HG03520 (cell line): ENCODE measurements around the gene MBNL2.

Experiments used
- ATAC-seq: cut with Tn5 transposase; IDR thresholded peaks from one replicate; pipeline ENCODE4 v1.9.1; 2021; ENCODE audit warnings: mild to moderate bottlenecking, moderate library complexity; ENCODE audit not compliant: unreplicated experiment

MBNL2 gene

DNA sequence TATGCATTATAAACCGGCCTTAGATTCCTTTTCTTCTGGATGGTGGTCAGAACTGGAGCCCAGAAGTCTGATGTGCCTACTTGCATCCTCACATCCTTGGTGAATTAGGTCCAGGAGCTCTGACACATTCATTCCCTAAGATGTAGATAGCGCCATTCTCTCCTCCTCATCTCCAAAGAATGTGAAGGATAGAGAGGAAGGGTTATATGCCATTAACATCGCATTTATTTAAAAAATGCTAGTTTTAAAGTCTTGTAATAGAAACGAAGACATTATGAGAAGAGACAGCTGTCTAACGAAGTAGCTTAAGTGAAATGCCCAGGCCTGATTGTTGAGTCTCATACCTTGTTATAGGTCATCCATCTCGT lies 9.7 kb downstream of the MBNL2 start:
- no peak for ATAC-seq

DNA sequence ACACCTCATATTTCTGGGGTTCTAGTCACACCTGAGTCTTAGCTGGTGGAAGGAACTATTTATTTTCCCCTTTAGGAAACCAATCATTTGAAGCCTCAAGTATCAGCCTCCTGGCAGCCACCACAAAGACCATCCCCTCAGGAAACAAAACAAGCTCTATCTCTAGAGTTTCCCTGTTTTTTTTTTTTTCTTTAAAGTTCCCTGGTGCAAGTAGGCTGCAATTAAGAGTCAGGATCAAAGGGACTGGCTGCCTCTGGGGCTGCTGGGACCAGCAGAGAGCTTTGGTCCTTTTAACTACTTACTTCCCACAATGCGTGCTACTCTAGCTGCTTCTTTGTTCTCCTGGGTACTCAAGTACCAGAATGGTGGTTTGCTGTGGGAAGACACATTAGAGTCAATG lies 11.4 kb downstream of the MBNL2 start:
- ATAC-seq = no peak

DNA sequence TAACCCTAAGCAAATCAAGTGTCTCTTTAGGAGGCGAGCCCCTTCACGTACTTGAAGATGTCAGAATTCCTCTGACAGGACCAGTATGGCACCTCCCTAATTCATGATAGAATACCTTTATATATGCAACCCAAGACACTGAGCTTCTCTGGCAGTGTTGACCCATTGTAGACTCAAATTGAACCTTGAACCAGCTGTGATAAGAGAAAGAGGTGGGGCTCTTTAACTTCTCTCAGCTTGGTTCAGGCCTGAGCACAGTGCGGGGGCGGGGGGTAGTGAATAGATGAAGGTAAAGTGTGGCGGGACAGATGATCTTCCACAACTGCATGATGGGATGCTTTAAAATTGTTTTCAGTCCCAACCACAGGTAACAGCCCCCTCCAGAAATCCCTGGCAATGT lies 12.1 kb downstream of the MBNL2 start:
- ATAC-seq = no peak

DNA sequence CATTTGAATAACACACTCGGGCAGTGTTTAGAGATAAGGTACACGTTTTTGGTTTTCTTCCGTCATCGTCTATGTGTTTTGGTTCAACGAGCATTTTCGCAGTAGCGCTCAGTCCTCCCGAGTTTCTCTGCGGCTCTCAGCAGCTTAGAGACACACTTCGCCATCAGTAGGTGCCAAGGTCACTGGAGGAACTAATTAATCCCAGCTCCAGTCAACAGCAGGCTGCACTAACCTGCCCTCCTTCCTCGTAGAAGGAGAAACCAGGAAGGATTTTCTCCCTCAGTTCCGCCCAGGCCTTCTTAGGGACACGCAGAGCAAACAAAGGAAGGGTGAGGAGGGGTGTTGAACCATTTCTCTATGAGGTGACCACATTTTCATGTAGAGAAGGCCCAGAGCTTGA lies 12.6 kb downstream of the MBNL2 start:
- ATAC-seq = no peak

DNA sequence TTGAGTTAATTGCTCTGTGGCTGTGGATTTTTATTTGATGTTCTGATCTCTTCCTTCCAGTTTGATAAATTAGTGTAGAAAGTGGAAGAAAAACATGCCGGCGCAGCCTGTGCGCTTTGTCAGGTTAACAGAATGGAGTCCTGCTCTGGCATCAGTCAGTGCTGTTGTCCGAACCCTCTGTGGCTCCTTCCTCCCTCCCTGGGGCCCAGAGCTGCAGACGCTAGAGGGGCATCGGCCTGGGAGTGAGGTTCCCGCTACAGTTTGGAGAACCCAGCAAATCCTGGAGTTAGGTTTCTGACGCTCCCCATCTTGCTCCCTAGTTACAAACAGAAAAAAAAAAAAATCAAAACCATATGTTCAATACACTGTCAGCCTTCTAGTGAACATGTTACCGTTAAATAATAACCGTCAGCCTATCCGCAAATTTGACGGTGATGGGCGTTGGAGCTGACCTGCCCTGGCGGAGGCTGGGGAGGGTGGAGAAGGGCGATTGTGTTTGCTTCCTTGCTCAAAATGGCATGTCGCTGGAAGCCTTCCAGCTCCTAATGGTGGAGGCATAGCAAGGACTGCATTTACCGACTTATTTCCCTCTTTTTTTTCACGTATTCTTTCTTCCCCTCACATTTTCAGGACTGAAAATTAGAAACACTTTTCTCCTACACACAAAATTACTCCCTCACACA lies 13.6 kb downstream of the MBNL2 start:
- no peak for ATAC-seq

DNA sequence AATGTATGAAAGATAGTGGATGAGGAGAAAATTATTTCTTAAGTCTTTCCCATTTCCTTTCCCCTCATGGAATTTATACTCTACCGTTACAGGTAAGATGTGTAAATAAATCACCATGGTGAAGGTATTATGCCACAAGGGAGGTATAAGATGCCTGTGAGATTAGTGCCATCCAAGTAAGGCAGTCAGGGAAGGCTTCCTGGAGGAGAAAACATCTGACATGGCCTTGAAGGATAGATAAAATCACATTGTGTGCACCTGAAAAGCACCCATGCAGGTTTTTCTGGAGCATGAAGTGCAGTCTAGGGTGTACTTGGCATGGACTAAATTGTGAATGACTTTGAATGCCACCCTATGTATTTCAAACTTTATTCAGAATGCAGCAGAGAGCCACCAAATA lies 15.3 kb downstream of the MBNL2 start:
- ATAC-seq = no peak

DNA sequence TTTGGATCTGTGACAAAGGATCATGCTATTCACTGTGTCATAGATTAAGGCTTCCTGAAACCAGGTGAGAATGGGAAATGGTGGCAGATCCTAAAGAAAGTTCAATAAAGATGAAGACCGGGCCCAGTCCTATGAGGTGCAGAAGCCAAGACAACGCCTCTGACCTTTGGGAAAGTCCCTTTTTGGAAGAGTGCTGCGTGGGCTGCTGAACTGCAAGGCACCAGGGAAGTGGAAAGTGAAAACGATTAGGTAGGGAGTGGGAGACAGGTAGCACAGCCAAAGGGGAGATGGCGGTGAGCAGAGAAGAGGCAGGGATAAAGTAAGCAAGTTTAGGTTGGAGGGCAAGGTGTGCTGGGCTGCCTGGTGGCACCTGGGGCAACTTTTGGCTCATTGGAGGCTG lies 16.3 kb downstream of the MBNL2 start:
- no peak for ATAC-seq

DNA sequence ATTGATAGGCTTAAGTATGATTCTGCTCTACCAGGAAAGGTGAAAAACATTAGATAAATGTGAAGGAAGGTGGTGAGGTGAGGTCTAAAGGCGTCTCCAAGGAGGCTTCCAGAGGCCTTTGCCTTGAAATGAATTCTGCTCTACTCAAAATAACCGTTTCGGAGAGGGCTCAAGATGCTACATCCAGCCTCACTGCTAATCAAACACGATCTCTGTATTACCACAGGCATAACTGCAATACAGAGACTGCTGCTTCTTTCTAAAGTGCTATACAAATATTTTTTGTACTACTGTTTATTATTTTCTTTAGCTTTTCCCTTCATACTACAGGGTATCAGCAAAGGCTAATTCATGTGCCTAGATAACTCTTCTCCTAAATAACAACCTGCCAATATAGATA lies 16.8 kb downstream of the MBNL2 start:
- ATAC-seq = no peak

DNA sequence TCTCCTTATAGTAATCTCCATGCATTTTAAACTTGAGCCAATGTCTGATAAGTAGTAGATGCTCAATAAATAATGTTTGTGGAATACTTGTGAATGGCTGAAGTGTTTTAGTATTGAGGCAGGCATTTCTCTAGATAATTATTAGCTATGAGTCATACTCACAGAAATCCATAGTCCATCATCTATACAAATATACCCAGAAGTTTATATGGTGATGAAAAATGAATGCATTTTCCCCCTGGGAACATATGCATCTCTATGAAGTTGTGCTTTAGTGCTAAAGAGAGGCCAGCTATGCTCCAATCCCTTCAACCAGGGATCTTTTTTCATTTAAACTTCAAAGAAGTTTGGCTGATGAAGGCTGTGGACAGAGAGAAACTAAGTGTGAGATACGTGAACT lies 17.2 kb downstream of the MBNL2 start:
- no peak for ATAC-seq

DNA sequence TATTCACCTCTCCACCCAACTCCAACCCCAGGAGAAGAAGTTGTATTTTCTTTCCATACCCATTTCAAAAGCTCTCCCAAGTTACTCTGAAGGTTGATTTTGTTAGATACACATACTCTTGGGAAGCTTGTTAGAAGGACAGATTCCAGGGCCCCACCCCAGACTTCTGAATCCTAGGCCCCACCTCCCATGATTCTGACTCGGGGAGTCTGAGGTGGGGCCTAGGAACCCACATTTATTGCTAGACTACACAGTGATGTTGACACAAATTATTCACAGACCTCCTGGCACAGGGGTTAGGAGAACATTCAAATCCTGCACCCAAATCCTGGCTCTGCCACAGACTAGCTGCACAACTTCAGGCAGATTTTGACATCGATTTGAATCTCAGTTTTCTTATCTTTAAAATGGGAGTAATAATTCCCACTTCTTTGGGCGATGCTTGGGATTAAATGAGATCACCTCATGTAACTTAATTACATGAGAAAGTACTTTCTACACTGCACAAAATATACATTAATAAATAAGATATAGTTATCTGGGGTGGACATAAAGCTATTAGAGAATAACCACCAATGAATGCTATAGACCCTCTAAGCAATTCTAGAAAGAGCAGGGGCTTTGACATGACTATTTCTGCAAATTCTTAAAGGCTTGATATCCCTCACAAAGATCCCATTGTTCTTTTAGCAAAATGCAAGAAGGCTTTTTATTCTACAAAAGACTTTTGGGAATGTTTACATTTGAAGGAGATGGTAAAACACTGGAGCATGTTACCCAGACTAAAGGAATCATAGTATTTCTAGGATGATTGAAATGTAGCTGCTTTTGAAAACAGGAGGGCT lies 18.0 kb downstream of the MBNL2 start:
- ATAC-seq = no peak

DNA sequence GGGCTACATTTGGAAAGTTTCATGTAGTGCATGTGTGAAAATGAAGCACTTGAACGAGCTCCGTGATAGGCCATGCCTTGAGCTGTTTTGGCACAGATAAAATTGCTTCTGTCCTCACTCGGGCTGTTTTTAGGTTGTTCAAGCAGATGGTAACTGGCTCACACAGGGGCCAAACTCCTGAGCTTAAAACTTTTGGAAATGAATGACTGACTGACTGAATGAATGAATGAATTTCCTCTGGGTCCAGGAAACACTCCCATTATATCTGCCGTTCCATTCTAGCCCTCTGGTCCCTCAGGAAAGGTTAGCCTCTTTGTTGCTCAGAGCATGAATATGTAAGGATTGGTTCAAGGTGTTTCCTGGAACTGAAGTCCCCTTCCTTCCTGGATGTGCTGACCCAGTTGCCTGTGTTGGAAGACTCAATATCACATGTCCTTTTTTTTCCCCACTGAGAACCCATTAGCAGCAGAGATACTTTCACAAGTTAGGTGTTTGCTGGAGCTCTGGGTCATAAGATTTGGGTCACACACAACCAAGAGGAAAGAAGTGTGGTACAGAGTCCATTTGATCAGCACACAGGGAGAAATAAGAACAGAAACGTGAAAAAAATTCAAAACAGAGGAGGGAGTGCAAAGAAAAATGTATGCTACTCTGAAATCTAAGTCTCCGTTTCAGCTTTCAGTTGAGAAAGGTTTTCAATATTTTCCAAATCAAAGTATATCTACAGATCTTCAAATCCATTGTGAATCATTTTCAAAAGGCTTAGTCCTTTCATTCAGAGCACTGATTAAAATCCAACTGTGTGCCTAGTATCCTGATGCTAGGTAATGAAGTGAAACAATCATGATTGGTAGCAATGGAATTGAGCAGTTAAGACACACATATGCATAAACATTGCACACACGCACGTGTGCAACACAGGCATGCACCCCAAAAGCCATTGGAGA lies 18.9 kb downstream of the MBNL2 start:
- no peak for ATAC-seq

DNA sequence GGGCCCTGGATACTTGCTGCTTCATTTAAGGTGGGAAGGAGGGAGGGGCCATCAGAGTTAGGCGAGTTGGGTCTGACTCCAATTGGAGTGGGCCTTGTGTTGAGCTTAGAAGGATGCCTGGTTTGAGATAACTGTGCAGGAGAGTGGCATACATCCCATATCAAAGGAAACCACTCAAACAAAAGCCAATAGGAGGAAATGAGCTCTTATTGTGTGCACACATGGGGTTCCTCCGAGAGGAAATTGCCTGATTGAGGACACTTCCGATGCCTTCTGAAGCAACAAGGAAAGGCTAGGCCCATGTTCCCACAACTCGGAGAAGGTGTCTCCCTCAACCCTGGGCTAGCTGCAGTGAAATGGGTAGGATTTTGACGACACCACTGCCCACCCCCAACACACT lies 19.6 kb downstream of the MBNL2 start:
- no peak for ATAC-seq

DNA sequence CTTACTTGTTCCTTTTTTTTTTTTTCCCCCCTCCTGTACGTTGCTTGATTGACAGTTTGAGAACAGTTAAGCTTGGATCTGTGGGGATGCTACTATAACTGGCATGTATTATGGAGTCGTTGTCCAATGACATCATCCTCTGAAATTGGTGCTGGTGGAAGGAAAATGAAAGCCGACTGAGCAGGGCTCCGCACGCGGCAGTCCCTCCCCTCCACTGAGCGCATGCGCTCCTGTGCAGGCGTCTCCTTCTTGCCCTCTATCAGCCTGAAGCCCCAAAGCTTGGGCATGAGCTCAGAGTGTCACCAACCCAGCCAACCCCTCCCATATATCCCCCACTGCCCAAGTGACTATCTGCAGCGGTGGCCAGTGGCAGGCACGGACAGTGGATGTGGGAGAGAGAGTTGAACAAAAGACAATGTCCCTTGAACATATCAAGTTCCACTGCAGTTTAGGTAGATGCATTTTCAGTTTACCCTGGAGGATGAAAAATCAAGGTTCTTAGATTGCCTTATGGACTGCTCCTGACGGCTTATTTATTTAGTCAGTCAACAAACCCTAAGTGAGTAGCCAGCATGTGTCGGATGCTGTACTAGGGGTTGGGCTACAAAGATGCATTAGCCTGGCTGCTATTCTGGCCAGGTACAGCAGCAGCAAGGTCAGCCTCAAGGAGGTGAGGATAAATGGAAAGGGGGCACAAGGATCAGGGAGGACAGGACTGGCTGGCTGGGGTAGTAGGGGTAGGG lies 20.8 kb downstream of the MBNL2 start:
- no peak for ATAC-seq

DNA sequence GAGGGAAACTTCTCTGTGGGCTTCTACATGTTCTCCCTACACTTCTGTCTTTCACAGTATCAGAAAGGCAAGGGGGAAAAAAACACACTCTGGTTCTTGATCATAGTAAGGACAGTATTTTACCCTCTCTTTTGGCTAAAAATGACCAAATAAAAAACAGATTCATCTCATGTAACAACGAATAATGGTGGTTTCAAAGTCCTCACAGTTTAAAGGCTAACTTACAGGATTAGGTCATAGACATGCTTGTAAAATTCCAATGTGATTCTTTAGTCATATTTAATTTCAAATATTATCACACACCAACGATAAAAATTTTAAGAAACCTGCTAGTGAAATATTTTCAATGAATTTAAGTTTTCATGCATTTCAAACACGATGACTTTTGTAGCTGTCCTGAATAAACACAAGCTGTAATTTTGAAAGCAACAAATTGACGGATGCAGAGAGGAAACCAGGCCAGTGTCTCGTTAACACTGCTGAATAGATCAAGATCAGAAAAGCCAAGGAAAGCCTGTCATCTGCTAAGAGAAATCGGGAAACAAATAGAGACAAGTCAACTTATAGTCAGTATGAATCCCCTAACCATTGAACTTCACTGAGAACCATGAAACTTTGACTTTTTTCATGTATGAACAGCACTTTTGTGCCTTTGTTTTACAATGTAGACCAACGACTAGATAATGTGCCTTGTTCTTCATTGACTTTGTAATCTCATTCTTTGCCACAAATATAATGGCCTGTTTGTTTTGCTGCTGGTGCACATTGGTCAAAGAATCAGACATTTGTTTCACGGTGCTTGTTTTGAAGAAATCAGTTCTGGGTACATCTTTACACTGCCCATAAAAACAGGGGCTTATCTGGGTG lies 22.0 kb downstream of the MBNL2 start:
- no peak for ATAC-seq

DNA sequence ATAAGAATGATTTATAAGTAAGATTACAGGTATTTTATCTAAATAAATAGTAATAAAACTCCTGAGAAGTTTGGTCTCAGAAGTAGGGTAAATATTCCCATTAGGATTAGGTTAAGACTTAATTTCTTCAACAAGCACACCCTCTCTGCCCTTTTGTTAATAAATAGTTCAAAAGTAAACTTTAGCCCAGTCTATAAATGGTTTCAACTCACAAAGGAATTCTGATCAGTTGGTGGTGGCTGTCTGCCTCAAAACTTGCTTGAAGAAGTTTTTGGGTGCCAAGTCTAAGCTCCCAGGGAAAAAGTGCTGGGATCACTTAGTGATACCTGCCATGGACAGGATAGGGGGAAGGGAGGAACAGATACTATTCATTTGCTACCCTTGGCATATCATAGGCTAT lies 22.9 kb downstream of the MBNL2 start:
- ATAC-seq = no peak

DNA sequence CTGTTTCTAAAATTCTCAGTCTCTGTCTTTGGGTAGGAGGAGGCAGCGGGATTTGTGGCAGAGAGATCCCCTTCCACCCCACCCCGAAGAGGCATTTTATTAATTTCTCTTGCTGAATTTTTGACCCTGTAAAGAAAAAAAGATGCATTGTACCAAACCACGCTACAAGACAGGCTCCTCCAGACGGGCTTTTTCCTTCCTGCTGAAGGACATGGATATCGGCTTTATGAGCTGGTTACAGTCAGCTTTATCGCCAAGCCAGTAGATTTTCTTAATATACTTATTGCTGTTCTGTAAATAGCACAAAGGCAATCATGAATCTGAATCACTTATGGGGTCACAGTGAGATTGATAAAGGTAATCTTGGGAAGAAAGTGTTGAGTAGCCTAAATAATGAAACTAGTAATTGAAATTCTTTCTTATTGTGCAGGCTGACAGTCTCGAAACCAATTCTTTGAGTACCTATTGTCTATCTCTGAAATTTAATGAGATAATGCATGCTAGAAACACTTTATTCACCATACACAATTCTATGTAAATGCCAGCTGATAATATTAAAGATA lies 24.5 kb downstream of the MBNL2 start:
- no peak for ATAC-seq

DNA sequence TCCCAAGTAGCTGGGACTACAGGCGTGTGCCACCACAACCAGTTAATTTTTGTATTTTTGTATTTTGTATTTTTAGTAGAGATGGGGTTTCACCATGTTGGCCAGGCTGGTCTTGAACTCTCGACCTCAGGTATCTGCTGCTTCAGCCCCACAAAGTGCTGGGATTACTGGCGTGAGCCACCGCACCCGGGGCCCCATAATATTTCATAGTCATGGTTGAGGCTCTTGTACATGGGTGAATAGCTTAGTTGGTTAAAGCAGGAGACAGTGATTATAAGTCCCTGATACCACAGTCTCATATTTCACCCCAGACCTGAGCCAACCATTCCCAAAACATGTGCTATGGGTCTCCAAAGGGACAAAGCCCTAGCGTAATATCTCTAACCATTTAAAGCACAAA lies 26.1 kb downstream of the MBNL2 start:
- no peak for ATAC-seq

DNA sequence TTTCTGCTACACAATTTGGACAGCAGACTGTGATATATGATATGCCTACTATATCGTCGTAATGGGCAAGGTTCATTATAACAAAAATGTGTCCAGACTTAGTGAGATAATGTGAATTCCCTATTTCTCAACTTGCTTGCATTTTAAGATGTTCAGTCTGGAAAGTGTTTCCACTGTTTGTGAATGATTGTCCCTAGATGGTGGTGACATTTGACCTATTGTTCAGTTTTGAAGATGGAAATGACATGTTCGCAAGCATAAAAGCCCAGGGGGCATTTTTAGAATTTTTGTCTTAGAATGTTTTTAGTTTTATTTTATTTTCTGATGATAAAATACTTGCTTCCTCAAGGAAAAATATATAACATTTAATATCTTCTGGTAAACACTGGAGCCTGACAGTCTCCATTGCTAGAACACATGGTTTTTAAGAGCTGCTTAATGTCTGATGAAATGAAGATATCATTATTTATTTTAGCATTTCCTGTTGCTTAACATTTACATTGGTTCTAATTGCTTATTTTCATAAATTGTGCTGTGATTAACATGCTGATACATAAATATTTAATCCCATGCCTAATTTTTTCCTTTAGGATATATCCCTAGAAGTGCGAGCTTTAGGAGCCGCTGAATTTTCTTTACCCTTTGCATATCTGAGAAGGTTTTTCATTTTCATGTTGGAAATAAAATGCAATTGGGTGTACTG lies 27.1 kb downstream of the MBNL2 start:
- no peak for ATAC-seq
